ENCODE data around the gene MAVS.
"Not testable (repeated sequence)": the region's sequence is repeated elsewhere in the genome, so short reads cannot be mapped to it uniquely, and the experiment has no call there.

The MAVS gene

DNA sequence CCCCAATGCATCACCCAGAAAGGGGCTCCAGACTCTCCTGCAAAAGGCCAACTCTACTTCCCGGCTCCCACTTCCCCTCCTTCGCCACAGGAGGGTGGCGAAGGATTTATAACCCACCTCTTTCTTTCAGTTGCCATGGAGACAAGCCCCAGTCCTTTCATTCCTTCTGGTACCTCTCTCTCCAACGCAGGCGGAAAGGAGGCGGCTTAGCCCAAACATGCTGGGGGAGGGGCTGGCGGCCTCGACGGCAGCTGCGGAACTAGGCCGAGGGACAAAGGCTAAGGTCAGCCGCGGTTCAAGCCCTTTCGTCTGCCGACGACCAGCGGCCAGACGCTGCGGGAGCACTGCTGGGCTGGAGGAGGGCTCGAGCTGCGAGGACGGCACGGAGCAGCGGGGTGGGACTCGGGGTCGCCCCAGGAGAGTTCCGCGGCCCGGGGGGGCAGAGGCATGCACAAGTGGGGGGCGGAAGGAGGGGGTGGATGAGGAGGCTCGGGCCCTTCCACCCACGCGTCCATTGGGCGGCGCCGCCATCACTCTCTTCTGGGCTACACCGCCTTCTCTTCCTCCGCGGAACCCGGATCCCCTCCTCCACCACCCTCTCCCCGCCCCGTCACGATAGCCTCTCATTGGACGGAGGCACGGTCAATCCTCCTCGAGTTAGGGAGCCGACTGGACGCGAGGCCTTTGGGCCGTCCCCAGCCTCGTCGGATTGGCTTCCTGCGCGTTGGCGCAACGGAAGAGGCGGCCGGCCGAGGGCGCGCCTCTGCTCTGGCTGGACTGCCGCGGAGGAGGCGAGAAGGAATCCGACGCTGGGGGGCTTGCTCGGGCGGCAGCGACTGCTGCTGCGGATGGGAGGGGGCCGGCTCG lies 42.2 kb downstream of the MAVS start, which contains the start of gene PANK2:
PANK2 (plus strand) TSS at position 766 of the 867 bp plus-strand sequence.
- DNase-seq (ENCODE audit: low spot score): peak; percentile 97

DNA sequence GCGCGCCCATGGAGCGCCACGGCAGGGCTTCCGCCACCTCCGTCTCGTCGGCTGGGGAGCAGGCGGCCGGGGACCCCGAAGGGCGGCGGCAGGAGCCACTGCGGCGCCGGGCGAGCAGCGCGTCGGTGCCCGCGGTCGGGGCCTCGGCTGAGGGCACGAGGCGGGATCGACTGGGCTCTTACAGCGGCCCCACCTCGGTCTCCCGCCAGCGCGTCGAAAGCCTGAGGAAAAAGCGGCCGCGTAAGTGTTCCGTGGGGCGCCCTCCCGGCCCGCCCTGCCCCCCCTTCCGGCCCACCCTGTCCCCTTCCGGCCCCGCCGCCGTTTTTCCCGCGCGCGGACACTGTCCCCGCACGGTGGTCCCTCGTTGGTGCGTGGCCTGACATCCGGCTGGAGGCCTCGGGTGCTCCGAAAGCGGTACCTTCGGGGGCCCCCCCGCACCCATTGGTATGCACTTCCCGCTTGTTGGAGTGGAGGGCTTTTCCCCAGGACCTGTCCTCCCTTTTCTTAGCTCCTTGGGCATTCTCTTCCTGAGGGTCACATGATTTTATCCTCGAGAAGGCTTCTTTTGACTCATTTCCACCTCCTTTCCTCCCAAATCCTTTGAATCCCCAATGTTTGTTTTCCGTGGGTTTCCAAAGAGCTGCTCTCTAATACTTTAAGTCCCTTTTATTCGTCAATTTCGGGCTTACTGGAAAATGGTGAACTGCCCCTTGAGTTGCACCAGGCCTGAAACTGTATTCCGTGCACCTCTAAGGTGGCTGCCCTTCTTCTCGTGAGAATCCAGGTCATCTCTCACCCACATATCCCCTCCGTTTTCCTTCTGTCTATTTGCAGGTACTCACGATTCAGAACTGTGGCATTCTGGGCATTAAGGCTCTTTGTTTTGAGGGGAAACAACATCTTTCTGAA lies 43.1 kb downstream of the MAVS start:
- DNase-seq (ENCODE audit: low spot score): no peak

GRCh38 chr20:3890398-3890751 lies 43.7 kb downstream of the MAVS start:
- no peak for DNase-seq (ENCODE audit: low spot score)

DNA sequence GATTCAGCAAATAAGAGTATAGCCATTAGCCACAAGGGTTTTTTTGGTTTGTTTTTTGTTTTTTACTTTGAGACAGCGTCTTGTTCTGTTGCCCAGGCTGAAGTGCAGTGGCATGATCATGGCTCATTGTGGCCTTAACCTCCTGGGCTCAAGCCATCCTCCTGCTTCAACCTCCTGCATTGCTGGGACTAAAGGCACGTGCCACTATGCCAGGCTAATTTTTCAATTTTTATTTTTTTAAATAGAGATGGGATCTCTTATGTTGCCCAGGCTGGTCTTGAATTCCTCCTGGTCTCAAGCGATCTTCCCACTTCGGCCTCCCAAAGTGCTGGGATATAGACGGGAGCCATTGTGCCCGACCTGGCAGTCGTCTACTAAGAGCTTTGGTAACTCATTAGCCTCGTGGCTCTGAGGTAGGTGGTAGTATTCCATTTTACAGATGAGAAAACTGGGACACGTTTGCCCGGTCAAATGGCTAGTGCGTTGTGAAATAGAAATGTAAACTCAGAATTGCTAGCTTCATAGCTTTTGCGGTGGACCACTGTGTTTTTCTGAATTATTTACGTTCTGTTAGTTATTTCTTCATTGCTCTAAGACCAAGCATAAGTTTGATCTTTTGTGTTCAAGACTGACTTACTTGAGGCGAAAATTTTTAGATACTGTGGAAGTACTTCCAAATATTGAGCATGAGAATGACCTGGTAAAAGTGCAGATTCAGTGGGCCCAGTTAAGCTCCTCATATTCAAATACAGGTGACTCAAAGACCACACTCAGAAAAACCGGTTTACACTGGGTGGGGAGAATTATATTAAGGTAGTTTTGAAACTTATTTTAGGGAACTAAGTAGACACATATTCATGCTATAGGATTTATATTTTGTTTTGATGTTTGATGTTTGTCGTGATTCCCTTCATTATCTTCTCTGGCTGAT lies 44.6 kb downstream of the MAVS start:
- DNase-seq (ENCODE audit: low spot score): no peak

- DNase-seq (ENCODE audit: low spot score): no peak
Measured at GRCh38 chr20:3894796-3895195, 48.2 kb downstream of the MAVS start.

GRCh38 chr20:3896302-3896701 lies 49.7 kb downstream of the MAVS start:
- DNase-seq (ENCODE audit: low spot score): no peak

- no peak for DNase-seq (ENCODE audit: low spot score)
Measured at GRCh38 chr20:3896853-3897583, 50.4 kb downstream of the MAVS start.

DNA sequence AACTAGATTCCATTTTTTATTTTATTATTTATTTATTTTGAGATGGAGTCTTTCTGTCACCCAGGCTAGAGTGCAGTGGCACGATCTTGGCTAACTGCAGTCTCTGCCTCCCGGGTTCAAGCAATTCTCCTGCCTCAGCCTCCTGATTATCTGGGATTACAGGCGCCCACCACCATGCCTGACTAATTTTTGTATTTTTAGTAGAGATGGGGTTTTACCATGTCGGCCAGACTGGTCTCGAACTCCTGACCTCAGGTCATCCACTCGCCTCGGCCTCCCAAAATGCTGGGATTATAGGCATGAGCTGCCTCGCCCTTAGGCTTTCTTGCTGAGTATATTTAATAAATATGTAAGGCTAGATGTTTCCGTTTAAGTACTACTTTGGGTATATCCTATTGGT lies 51.5 kb downstream of the MAVS start:
- DNase-seq (ENCODE audit: low spot score): not testable (repeated sequence)

GRCh38 chr20:3898639-3899038 lies 52.0 kb downstream of the MAVS start:
- no peak for DNase-seq (ENCODE audit: low spot score)

GRCh38 chr20:3900187-3900604 lies 53.6 kb downstream of the MAVS start:
- no peak for DNase-seq (ENCODE audit: low spot score)

- no peak for DNase-seq (ENCODE audit: low spot score)
Measured at GRCh38 chr20:3901028-3901705, 54.5 kb downstream of the MAVS start.

GRCh38 chr20:3901706-3902440 lies 55.2 kb downstream of the MAVS start:
- DNase-seq (ENCODE audit: low spot score): no peak

DNA sequence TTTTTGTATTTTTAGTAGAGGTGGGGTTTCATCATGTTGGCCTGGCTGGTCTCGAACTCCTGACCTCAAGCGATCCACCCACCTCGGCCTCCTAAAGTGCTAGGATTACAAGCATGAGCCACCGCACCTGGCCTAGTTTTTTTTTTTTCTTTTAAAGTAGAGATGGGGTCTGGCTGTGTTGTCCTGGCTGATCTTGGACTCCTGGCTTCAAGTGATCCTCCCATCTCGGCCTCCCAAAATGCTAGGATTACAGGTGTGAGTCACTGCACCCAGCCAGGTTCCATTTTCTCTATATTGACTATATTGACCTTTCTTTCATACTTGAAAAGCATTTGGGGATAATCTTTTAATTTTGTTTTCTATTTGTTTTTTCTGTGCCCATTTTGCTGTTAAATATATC lies 55.8 kb downstream of the MAVS start:
- DNase-seq (ENCODE audit: low spot score): no peak

DNA sequence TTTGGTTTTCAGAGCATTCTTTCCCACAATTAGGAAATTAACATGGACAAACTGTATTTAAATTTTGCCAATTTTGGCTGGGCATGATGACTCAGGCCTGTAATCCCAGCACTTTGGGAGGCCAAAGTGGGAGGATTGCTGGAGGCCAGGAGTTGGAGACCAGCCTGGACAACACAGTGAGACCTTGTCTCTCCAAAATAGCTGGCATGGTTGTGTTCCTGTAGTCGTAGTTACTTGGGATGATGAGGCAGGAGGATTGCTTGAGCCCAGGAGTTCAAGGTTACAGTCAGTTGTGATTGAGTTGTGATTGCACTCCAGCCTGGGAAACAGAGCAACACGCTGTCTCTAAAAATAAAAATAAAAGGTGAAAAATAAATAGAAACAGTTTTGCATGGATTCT lies 57.6 kb downstream of the MAVS start:
- no peak for DNase-seq (ENCODE audit: low spot score)

GRCh38 chr20:3904857-3905256 lies 58.2 kb downstream of the MAVS start:
- no peak for DNase-seq (ENCODE audit: low spot score)

GRCh38 chr20:3906744-3907721 lies 60.4 kb downstream of the MAVS start:
- DNase-seq (ENCODE audit: low spot score): peak; percentile 32

- no peak for DNase-seq (ENCODE audit: low spot score)
Measured at GRCh38 chr20:3908667-3909066, 62.0 kb downstream of the MAVS start.

DNA sequence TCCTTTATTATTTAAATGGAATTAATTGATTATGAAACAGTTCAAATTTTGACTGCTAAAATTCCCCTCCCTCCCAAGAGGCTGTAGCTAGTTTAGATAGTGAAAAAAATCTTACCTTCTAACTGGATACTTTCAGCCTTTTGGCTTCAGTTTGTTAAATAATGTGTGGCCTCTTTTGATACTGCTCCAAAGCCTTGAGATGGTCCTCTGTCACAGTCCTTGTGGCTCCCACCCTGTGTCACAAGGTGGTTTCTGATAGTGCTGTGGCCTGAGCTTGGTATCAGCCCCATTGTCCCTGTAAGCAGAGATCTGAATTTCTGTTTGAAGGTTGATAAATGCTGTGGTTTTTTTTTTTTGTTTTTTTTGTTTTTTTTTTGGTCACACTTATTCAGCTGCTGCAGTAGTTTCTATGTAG lies 63.3 kb downstream of the MAVS start:
- DNase-seq (ENCODE audit: low spot score): no peak

DNA sequence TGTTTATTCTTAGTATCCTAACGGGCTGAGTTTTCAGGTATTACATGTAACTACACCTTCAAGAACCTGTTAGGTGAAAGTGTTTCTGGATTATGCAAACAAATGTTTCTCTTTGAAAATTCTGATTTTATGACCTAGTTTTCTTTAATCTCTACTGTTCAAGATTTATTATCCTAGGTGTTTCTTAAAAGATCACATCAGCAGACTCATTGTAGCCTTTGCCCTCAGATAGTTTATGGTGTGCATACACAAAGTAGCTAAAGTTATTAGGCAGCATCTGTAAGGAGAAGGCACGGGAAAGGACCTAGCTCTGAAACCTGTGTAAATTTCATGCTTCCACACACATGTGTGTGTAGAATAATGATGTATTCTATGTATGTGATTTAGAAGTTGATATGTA lies 64.2 kb downstream of the MAVS start:
- no peak for DNase-seq (ENCODE audit: low spot score)

All from CD4-positive, alpha-beta T cell treated with Interleukin-6 at 100 ng/mL for 8 hours (primary cell).